CD14-positive monocyte (primary cell): ENCODE data around the gene TCF4. TPM values are rescaled to one million over a fixed set of nuclear protein-coding genes. Genes with fewer than 3 reads are reported as not detected.

Experiments
- DNase-seq, 3 donors: peaks; one replicate each; pipeline ENCODE4 v3.0.0-alpha.2; 2011 to 2022
- H2AFZ ChIP-seq: 2 replicates; pipeline ENCODE4 v1.6.0; 2012; ENCODE audit warnings: mild to moderate bottlenecking, low read depth, low read length, inconsistent platforms; ENCODE audit not compliant: insufficient read depth, poor library complexity, severe bottlenecking
- H3K27ac ChIP-seq, 2 donors: 1 replicate in 1 of 2; 2 replicates in 1 of 2; pipeline ENCODE4 v1.5.1; 2012 to 2013; ENCODE audit warnings: low read length in 2 of 2, control low read depth in 1 of 2, inconsistent platforms in 1 of 2, low read depth in 1 of 2, mild to moderate bottlenecking in 1 of 2
- H3K27me3 ChIP-seq, 2 donors: one replicate each; pipeline versions ENCODE4 v1.6.0 to v1.6.1; 2011 to 2013; ENCODE audit warnings: low read length in 2 of 2; ENCODE audit not compliant: control insufficient read depth in 2 of 2, insufficient read depth in 2 of 2
- H3K36me3 ChIP-seq, 2 donors: replicated peaks in 1 of 2; 1 replicate in 1 of 2; 2 replicates in 1 of 2; pipeline versions ENCODE4 v1.5.1 to v1.6.1; 2012 to 2013; ENCODE audit warnings: low read length in 2 of 2, control low read depth in 1 of 2, inconsistent platforms in 1 of 2, mild to moderate bottlenecking in 1 of 2; ENCODE audit not compliant: insufficient read depth in 2 of 2, control insufficient read depth in 1 of 2
- H3K4me1 ChIP-seq, 2 donors: 1 replicate in 1 of 2; 2 replicates in 1 of 2; pipeline versions ENCODE4 v1.5.1 to v1.6.1; 2012 to 2013; ENCODE audit warnings: low read length in 2 of 2, control low read depth in 1 of 2, inconsistent platforms in 1 of 2, mild to moderate bottlenecking in 1 of 2, moderate library complexity in 1 of 2; ENCODE audit not compliant: insufficient read depth in 2 of 2, control insufficient read depth in 1 of 2
- H3K4me2 ChIP-seq: replicated peaks from 2 replicates; pipeline ENCODE3; 2012; ENCODE audit warnings: low read length, moderate library complexity, mild to moderate bottlenecking; ENCODE audit not compliant: poor library complexity, severe bottlenecking; ENCODE audit errors: extremely low read depth
- H3K4me3 ChIP-seq, 3 experiments: fragments of 200-600 bp in 1 of 3; sonication (generic) in 1 of 3; replicated peaks in 1 of 3; 1 replicate in 2 of 3; 2 replicates in 1 of 3; pipeline ENCODE4 v1.5.1; 2011 to 2013; ENCODE audit warnings: low read length in 3 of 3, mild to moderate bottlenecking in 3 of 3, control low read depth in 2 of 3, low read depth in 2 of 3, inconsistent platforms in 1 of 3, moderate library complexity in 1 of 3
- H3K79me2 ChIP-seq: 2 replicates; pipeline ENCODE4 v1.6.0; 2012; ENCODE audit warnings: mild to moderate bottlenecking, control low read depth, inconsistent platforms, low read length, moderate library complexity; ENCODE audit not compliant: insufficient read depth
- H3K9ac ChIP-seq: 2 replicates; pipeline ENCODE4 v1.6.0; 2017; ENCODE audit warnings: low read length, mild to moderate bottlenecking; ENCODE audit not compliant: insufficient read depth, poor library complexity, severe bottlenecking
- H3K9me3 ChIP-seq, 2 donors: replicated peaks in 1 of 2; 1 replicate in 1 of 2; 2 replicates in 1 of 2; pipeline versions ENCODE4 v1.5.1 to v1.6.1; 2012 to 2013; ENCODE audit warnings: low read length in 2 of 2, control low read depth in 1 of 2; ENCODE audit not compliant: control insufficient read depth in 1 of 2, insufficient read depth in 1 of 2
- H4K20me1 ChIP-seq: 2 replicates; pipeline ENCODE4 v1.6.0; 2012; ENCODE audit warnings: mild to moderate bottlenecking, low read length, control low read depth, moderate library complexity; ENCODE audit not compliant: insufficient read depth
- H3K27ac Mint-ChIP-seq, 7 donors: one replicate each; pipeline ENCODE4 v1.8.0; 2020; ENCODE audit warnings: mild to moderate bottlenecking in 7 of 7, mixed read lengths in 7 of 7, moderate library complexity in 6 of 7, inconsistent platforms in 2 of 7
- H3K27me3 Mint-ChIP-seq, 3 donors: one replicate each; pipeline ENCODE4 v1.8.0; 2021 to 2022; ENCODE audit warnings: low read depth in 3 of 3, mild to moderate bottlenecking in 3 of 3, mixed read lengths in 3 of 3, moderate library complexity in 3 of 3, inconsistent platforms in 1 of 3
- H3K36me3 Mint-ChIP-seq, 2 donors: one replicate each; pipeline ENCODE4 v1.8.0; 2020; ENCODE audit warnings: mixed read lengths in 2 of 2, inconsistent platforms in 1 of 2, mild to moderate bottlenecking in 1 of 2
- H3K4me1 Mint-ChIP-seq: one replicate; pipeline ENCODE4 v1.8.0; 2020; ENCODE audit warnings: mild to moderate bottlenecking, mixed read lengths
- H3K4me3 Mint-ChIP-seq, 2 donors: one replicate each; pipeline ENCODE4 v1.8.0; 2020; ENCODE audit warnings: mild to moderate bottlenecking in 2 of 2, mixed read lengths in 2 of 2, moderate library complexity in 1 of 2
- H3K9me3 Mint-ChIP-seq, 7 donors: one replicate each; pipeline ENCODE4 v1.8.0; 2020 to 2022; ENCODE audit warnings: mixed read lengths in 7 of 7, mild to moderate bottlenecking in 6 of 7, moderate library complexity in 6 of 7, inconsistent platforms in 2 of 7
- WGBS: methylation state at CpG from one replicate; pipeline ENCODE4 v1.1.5; 2013; ENCODE audit warnings: missing lambda C conversion rate; ENCODE audit not compliant: insufficient coverage; 5-methylcytosine and 5-hydroxymethylcytosine counted together
- intact Hi-C, 2 donors: fragments of 100-400 bp; cut with micrococcal nuclease; formaldehyde crosslinking; loops; one replicate each; pipeline versions ENCODE4 v1.15.0 to v1.15.1; 2023
- polyA plus RNA-seq, 3 donors: library from polyadenylated mRNA; depleted of rRNA in 1 of 3; unstranded in 2 of 3; stranded (reverse) in 1 of 3; fragments of 300-500 nt in 2 of 3; fragments of >200 nt in 1 of 3; fragmentation: Illumina TruSeq in 2 of 3; gene quantifications; 1 replicate in 2 of 3; 2 replicates in 1 of 3; pipeline ENCODE4 v1.2.3, GENCODE V29; 2012 to 2021
- TF ChIP-seq, protein P1 (sequence below): fragments of 200-600 bp; IDR thresholded peaks from one replicate; pipeline ENCODE4 v1.8.0; 2022; ENCODE audit warnings: antibody characterized with exemption, mild to moderate bottlenecking

The TCF4 gene
- polyA plus RNA-seq, 3 donors, result 5.9 to 12.9 (median 10.7) TPM

DNA sequence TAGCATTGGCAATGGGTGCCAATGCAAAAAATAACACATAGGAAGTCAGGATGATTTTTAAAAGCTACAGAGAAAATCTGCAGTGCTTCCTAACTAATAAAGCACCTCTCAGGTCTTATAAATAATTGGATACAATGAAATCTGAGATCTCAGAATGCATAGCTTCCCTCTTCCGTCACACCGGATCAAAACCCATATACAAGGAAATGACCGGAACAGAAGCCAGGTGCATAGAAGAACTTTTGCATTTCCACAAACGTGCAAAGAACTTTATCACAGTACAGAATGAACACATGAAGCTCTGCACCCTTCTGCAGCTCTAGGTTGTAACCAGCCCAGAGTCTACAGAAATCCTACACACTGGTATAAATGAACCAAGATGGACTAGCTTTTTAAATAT, 145.4 kb downstream of the TCF4 start:
- no peak overlapping the region for H3K4me3 Mint-ChIP-seq
- no peak overlapping the region for H3K4me2 ChIP-seq

DNA sequence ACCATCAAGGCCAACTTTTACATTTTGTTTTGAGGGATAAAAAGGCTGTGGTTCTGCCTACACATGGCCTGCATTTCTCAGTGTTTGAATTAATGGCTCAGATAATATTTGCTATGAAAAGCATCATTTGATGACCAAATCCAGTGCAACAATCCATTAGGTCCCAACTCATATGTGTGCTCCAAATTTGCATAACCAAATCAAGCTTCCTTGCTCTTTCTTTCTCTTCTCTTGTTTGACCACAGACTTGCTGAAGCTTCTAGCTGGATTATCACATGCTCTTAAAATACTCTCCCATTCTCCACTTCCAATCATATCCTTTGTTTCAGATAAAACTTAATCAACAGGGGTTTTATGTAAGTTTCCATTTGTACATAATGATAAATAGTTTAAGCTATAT, 147.0 kb downstream of the TCF4 start:
- no peak overlapping the region for H3K27ac ChIP-seq

More for the DNA sequence above, 145.4 kb downstream of the TCF4 start:
- no peak for DNase-seq
- Histone ChIP-seq H4K20me1 (no peaks in the 10 kb centered on the region), H3K27me3 (no peaks in the 10 kb centered on the region), H3K9ac (no peak overlapping the region), H3K36me3 (no peaks in the 10 kb centered on the region), H3K9me3 (no peaks in the 10 kb centered on the region), H2AFZ (no peak overlapping the region), H3K4me3 (no peak overlapping the region), H3K4me1 (no peaks in the 10 kb centered on the region), H3K27ac (no peak overlapping the region), H3K79me2 (no peaks in the 10 kb centered on the region)
- H3K27me3 Mint-ChIP-seq, result peaks cover 0 to 2% (median 0%) of the 10 kb centered on the region in 3 donors
- no CpG with 5 or more reads among the region's 4 CpGs for WGBS
- H3K4me1 Mint-ChIP-seq, result no peaks in the 10 kb centered on the region
- intact Hi-C loops, result no loop called here
- H3K36me3 Mint-ChIP-seq, result no peaks in the 10 kb centered on the region
- TF ChIP-seq, protein P1, sequence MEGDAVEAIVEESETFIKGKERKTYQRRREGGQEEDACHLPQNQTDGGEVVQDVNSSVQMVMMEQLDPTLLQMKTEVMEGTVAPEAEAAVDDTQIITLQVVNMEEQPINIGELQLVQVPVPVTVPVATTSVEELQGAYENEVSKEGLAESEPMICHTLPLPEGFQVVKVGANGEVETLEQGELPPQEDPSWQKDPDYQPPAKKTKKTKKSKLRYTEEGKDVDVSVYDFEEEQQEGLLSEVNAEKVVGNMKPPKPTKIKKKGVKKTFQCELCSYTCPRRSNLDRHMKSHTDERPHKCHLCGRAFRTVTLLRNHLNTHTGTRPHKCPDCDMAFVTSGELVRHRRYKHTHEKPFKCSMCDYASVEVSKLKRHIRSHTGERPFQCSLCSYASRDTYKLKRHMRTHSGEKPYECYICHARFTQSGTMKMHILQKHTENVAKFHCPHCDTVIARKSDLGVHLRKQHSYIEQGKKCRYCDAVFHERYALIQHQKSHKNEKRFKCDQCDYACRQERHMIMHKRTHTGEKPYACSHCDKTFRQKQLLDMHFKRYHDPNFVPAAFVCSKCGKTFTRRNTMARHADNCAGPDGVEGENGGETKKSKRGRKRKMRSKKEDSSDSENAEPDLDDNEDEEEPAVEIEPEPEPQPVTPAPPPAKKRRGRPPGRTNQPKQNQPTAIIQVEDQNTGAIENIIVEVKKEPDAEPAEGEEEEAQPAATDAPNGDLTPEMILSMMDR, result no peak
- H3K27ac Mint-ChIP-seq, result no peak overlapping the region
- H3K9me3 Mint-ChIP-seq, result peaks cover 0 to 12% (median 2%) of the 10 kb centered on the region in 7 donors

More for the DNA sequence above, 147.0 kb downstream of the TCF4 start:
- no peaks in the 10 kb centered on the region for H3K27me3 ChIP-seq
- no peak overlapping the region for H3K9ac ChIP-seq
- Mint-ChIP-seq H3K9me3 (peaks cover 0 to 9% (median 2%) of the 10 kb centered on the region in 7 donors), H3K36me3 (no peaks in the 10 kb centered on the region), H3K27ac (no peak overlapping the region), H3K4me3 (no peak overlapping the region), H3K4me1 (no peaks in the 10 kb centered on the region), H3K27me3 (peaks cover 0 to 2% (median 0%) of the 10 kb centered on the region in 3 donors)
- H3K79me2 ChIP-seq, result no peaks in the 10 kb centered on the region
- TF ChIP-seq, protein P1, result no peak
- DNase-seq, result no peak
- H2AFZ ChIP-seq, result no peak overlapping the region
- no peak overlapping the region for H3K4me3 ChIP-seq
- H3K9me3 ChIP-seq, result no peaks in the 10 kb centered on the region
- H3K4me1 ChIP-seq, result no peaks in the 10 kb centered on the region
- no peak overlapping the region for H3K4me2 ChIP-seq
- no peaks in the 10 kb centered on the region for H3K36me3 ChIP-seq
- intact Hi-C loops, result no loop called here
- no peaks in the 10 kb centered on the region for H4K20me1 ChIP-seq
